ENCODE measurements around the gene VPS37B. TPM values are rescaled to one million over a fixed set of nuclear protein-coding genes. Genes with fewer than 3 reads are reported as not detected.

VPS37B gene
- polyA plus RNA-seq, 1 of the 3 experiments (the other 2 are of a cell fraction): 41.1 TPM

DNA sequence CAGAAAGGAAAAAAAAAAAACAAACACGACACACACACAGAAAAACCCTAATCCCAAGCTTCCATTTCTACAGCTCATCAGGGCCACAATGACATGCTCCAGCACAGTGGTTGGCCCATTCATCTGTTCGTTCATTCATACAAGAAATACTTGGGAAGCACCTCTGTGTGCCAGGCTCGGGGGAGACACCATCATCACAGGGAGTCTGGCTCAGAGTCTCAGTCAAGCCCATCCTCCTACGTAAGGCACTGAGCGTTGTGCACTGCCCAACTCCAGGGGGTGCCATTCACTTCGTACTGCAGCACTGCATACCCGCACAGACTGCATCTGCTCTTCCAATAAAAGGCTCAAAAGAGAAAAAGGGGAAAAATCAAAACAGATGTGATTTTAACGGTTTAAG is 15.3 kb downstream of the VPS37B start:
- no peak for TF ChIP-seq FOXM1 (IDR thresholded peaks at IDR 0.05; ENCODE audit: low read depth)
- TF ChIP-seq RAD21 (IDR thresholded peaks at IDR 0.05; ENCODE audit: low read length): peak; percentile 67
- TF ChIP-seq, protein P1, sequence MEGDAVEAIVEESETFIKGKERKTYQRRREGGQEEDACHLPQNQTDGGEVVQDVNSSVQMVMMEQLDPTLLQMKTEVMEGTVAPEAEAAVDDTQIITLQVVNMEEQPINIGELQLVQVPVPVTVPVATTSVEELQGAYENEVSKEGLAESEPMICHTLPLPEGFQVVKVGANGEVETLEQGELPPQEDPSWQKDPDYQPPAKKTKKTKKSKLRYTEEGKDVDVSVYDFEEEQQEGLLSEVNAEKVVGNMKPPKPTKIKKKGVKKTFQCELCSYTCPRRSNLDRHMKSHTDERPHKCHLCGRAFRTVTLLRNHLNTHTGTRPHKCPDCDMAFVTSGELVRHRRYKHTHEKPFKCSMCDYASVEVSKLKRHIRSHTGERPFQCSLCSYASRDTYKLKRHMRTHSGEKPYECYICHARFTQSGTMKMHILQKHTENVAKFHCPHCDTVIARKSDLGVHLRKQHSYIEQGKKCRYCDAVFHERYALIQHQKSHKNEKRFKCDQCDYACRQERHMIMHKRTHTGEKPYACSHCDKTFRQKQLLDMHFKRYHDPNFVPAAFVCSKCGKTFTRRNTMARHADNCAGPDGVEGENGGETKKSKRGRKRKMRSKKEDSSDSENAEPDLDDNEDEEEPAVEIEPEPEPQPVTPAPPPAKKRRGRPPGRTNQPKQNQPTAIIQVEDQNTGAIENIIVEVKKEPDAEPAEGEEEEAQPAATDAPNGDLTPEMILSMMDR (IDR thresholded peaks at IDR 0.05): peak; percentile 57
- TF ChIP-seq SMC3 (IDR thresholded peaks at IDR 0.05; ENCODE audit: low read depth, low read length): peak; percentile 58
- no peak overlapping the region for H3K27ac ChIP-seq (ENCODE audit: low read depth in 2 of 2, low read length in 1 of 2)

GRCh38 chr12:122880155-122880667 is 15.7 kb downstream of the VPS37B start:
- Histone ChIP-seq H2AFZ (ENCODE audit: low read depth) (no peak overlapping the region), H3K36me3 (replicated peaks in 1 of 2; ENCODE audit: control insufficient read depth in 1 of 2, insufficient read depth in 2 of 2, low read length in 1 of 2) (no peaks in the 10 kb centered on the region), H3K27me3 (ENCODE audit: insufficient read depth) (no peaks in the 10 kb centered on the region), H3K27ac (ENCODE audit: low read depth in 2 of 2, low read length in 1 of 2) (no peak overlapping the region), H3K9me2 (no peaks in the 10 kb centered on the region), H3F3A (replicated peaks; ENCODE audit: insufficient read depth) (peaks cover 12% of the 10 kb centered on the region), H3K79me2 (ENCODE audit: insufficient read depth) (peaks cover 99% of the 10 kb centered on the region), H3K9me3 (no peaks in the 10 kb centered on the region), H3K4me2 (no peak overlapping the region), H3K4me3 (ENCODE audit: low read depth in 2 of 2, low read length in 1 of 2) (no peak overlapping the region), H3K4me1 (ENCODE audit: control insufficient read depth in 1 of 2, insufficient read depth in 2 of 2, low read depth in 1 of 2, low read length in 1 of 2) (peaks cover 6 to 26% of the 10 kb centered on the region in 2 experiments; a peak in 2 of 4 replicates), H3K9ac (no peak overlapping the region), H4K20me1 (ENCODE audit: insufficient read depth) (peaks cover 43% of the 10 kb centered on the region)
- 94% methylated on average over 10 of the region's 10 CpGs for WGBS (ENCODE audit: low lambda C conversion rate)
- TF ChIP-seq, protein P1 (IDR thresholded peaks at IDR 0.05): no peak
- TF ChIP-seq SMC3 (IDR thresholded peaks at IDR 0.05; ENCODE audit: low read depth, low read length) (no peak), MEF2A (IDR thresholded peaks at IDR 0.05; ENCODE audit: borderline replicate concordance, low read depth) (no peak), ELF1 (IDR thresholded peaks at IDR 0.05) (no peak), REST (IDR thresholded peaks at IDR 0.05; ENCODE audit: low read depth, low read length) (no peak), IRF3 (IDR thresholded peaks at IDR 0.05; ENCODE audit: low read depth, low read length) (no peak), RAD21 (IDR thresholded peaks at IDR 0.05; ENCODE audit: low read length) (no peak), EP300 (IDR thresholded peaks at IDR 0.05; ENCODE audit: borderline replicate concordance in 1 of 2, low read depth in 1 of 2, low read length in 1 of 2) (no peak), CHD2 (IDR thresholded peaks at IDR 0.05; ENCODE audit: low read length, partially characterized antibody) (no peak), MXI1 (IDR thresholded peaks at IDR 0.05; ENCODE audit: low read depth, low read length) (no peak), ZBTB33 (IDR thresholded peaks at IDR 0.05; ENCODE audit: borderline replicate concordance, low read depth) (no peak), POLR2AphosphoS5 (IDR thresholded peaks at IDR 0.05; ENCODE audit: low read depth, low read length) (no peak)
- DNase-seq: no peak
- ChIA-PET POLR2A (no interaction called here), CTCF (interaction anchor here (0.6 to 3.6 kb wide), 17 partner anchors 8 to 76 kb away, joined by 3 to 15 read pairs (median 6); no protein-coding TSS in a partner anchor)

More for the DNA sequence above, 15.3 kb downstream of the VPS37B start:
- H2AFZ ChIP-seq (ENCODE audit: low read depth): no peak overlapping the region
- H3K4me1 ChIP-seq (ENCODE audit: control insufficient read depth in 1 of 2, insufficient read depth in 2 of 2, low read depth in 1 of 2, low read length in 1 of 2): peaks cover 4 to 28% of the 10 kb centered on the region in 2 experiments; a peak in 2 of 4 replicates
- peaks cover 45% of the 10 kb centered on the region for H4K20me1 ChIP-seq (ENCODE audit: insufficient read depth)
- peaks cover 10% of the 10 kb centered on the region for H3F3A ChIP-seq (replicated peaks; ENCODE audit: insufficient read depth)
- DNase-seq: peak; percentile 71
- ChIA-PET CTCF (interaction anchor here (0.6 to 3.6 kb wide), 16 partner anchors 9 to 76 kb away, joined by 3 to 15 read pairs (median 6); no protein-coding TSS in a partner anchor), POLR2A (no interaction called here)
- no peak overlapping the region for H3K4me2 ChIP-seq
- no peaks in the 10 kb centered on the region for H3K27me3 ChIP-seq (ENCODE audit: insufficient read depth)
- peaks cover 98% of the 10 kb centered on the region for H3K79me2 ChIP-seq (ENCODE audit: insufficient read depth)
- H3K9me3 ChIP-seq: no peaks in the 10 kb centered on the region
- no peaks in the 10 kb centered on the region for H3K36me3 ChIP-seq (replicated peaks in 1 of 2; ENCODE audit: control insufficient read depth in 1 of 2, insufficient read depth in 2 of 2, low read length in 1 of 2)
- WGBS (ENCODE audit: low lambda C conversion rate): 60% methylated on average over 8 of the region's 8 CpGs
- no peak overlapping the region; a peak in 1 of 4 replicates for H3K4me3 ChIP-seq (ENCODE audit: low read depth in 2 of 2, low read length in 1 of 2)
- no peaks in the 10 kb centered on the region for H3K9me2 ChIP-seq
- H3K9ac ChIP-seq: no peak overlapping the region

All from SK-N-SH (cell line).